ENCODE results near the gene TBXAS1. TPM values are rescaled to one million over a fixed set of nuclear protein-coding genes. Genes with fewer than 3 reads are reported as not detected.

TBXAS1 gene
- 100 to 1,000 TPM in 1 of 4 donors, 10 to 100 TPM in 3; 23.0 to 128 (median 47.3) TPM for total RNA-seq

DNA sequence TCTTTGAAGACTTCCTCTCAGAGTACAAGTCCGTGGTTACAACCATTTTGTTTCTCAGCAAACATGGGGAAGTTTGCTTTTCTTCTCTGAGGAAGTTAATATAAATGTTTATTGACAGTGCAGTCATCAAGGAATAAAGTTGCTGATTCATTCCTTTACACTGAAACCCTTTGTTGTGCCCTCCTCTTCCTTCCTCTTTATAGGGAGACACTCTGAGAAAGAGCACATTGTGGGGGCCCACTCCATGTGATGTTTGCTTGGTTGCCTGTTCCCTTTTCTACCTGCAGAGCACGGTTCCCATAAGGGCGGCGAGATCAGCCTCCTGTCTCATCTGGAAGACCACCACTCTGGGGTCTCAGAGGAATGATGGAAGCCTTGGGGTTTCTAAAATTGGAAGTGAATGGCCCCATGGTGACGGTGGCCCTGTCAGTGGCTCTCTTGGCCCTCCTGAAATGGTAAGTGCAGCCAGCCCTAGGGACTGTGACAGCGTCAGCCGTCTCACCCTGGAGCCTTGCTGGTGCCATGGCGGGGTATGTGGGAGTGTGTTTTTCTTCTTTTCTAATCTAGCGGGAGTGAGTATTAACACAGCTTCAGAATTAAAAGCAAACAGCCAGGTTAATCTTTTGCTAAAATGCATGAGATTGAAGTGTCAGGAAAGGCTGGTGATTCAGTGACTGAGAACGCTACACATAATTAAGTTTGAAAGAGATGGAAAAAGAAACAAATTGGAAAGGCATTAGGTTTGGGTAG lies at the start of gene TBXAS1:
Gene TBXAS1 (plus strand): TSS at position 240 of the 750 bp plus-strand sequence. CDS start 127 bp downstream, at position 367.
- no peak for TF ChIP-seq CTCF (IDR thresholded peaks at IDR 0.05; ENCODE audit: low read depth)

GRCh38 chr7:139782932-139783331 lies 46.1 kb upstream of the TBXAS1 start:
- no peak for TF ChIP-seq CTCF (IDR thresholded peaks at IDR 0.05; ENCODE audit: low read depth)

DNA sequence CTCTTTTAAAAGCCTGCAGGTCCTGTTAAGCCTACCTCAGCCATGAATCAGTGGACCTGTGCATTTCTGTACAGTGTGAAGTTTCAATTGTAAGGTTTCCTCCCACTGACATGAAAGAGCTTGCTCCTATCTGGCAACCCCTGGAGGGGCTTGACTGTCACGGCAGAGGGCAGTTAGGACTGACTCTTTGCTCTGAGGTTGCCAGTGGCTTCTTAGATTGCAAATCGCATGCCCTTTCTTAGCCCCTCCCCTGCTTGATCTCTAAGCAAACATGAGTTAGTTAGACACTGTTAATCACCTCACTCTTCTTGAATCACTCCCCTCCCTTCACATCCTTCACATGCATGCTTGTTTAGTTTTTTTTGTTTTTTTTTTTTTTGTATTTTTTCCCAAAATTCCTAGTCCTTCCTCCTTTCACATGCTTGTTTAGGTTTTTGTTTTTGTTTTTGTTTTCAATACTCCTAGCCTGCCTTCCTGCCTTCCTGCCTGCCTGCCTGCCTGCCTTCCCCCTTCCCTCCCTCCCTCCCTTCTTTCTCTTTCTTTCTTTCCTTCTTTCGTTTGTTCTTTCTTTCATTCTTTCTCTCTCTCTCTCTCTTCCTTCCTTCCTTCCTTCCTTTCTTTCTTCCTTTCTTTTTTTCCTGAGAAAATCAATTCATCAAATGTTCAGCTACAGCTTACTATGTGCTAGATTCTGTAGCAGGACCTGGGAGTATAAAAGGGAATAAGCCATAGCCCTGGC lies 45.2 kb upstream of the TBXAS1 start:
- TF ChIP-seq CTCF (IDR thresholded peaks at IDR 0.05; ENCODE audit: low read depth), result no peak

GRCh38 chr7:139784648-139785047 lies 44.4 kb upstream of the TBXAS1 start:
- TF ChIP-seq CTCF (IDR thresholded peaks at IDR 0.05; ENCODE audit: low read depth), result no peak

GRCh38 chr7:139791316-139791715 lies 37.7 kb upstream of the TBXAS1 start:
- no peak for TF ChIP-seq CTCF (IDR thresholded peaks at IDR 0.05; ENCODE audit: low read depth)

DNA sequence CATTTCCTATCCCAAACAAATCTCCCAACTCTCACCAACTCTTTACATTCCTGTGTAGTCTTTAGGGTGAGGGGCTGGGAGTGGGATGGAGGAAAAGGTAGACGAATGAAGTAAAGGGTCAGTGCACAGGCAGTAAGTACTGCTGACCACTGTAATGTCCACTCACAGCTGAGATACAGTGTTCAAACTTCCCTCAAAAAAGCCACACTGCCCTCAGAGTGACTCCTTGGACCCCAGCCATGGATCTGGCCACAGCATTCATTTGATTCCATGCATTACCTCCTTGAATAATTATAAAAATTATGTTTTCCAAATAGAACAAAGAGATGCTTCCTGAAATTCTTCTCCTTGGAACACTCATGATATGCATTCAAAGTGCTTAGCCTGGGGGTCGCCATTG lies 31.5 kb upstream of the TBXAS1 start:
- no peak for TF ChIP-seq CTCF (IDR thresholded peaks at IDR 0.05; ENCODE audit: low read depth)

GRCh38 chr7:139798221-139798620 lies 30.8 kb upstream of the TBXAS1 start:
- TF ChIP-seq CTCF (IDR thresholded peaks at IDR 0.05; ENCODE audit: low read depth), result no peak
